Heart left ventricle (tissue), 13 donors: Measurements from ENCODE around the gene CAMTA1.

ENCODE experiments used
- CTCF ChIP-seq, 12 donors: fragments of 200-600 bp; sonication (generic) in 4 of 12; IDR thresholded peaks; one replicate each; pipeline versions ENCODE4 v1.5.0 to v1.8.0; 2018 to 2022; ENCODE audit warnings: antibody characterized with exemption in 12 of 12, mild to moderate bottlenecking in 5 of 12
- POLR2A ChIP-seq, 2 donors: fragments of 450-650 bp; IDR thresholded peaks; one replicate each; pipeline ENCODE4 v1.6.1; 2017; ENCODE audit warnings: antibody characterized with exemption in 2 of 2, mild to moderate bottlenecking in 2 of 2, moderate library complexity in 2 of 2
- donor health status: ischemic (EF 13 %, LVEDD 7.1; RV severe dilation, severe dysfunction).
- donor health status: DM: no; HTN: yes; CAD: no.
- donor health status: DM: no; HTN: no; CAD: no.
- donor health status: ischemic (EF 25% LVEDD 6.9; RV normal size, moderate dysfunction).
- donor health status: ischemic (EF 25% LVEDD 5.7; RV mildly dilated, moderate dysfunction).
- donor health status: ischemic (EF 35%, LVEDD 5.7; RV mildly dilated, moderate dysfunction).
- donor health status: nonischemic (EF 11% LVEDD 7.7; RV severe dilation, severe dysfunction).
- donor health status: DM: yes; HTN: yes; CAD: no.
- donor health status: PGD.
- donor health status: ischemic (EF 29% LVEDD 5.4; RV normal size, mild dysfunction).
- donor health status: nonischemic (EF 23%, LVEDD 6.1; RV moderate dilation, normal function).

GRCh38 chr1:7474143-7474490 lies 688.9 kb downstream of the CAMTA1 start:
- TF ChIP-seq POLR2A (IDR thresholded peaks at IDR 0.05) (no peak), CTCF (IDR thresholded peaks at IDR 0.05) (no peak)
